ENCODE results near the gene C16orf90.

Gene C16orf90

GRCh38 chr16:3525951-3526350 lies 30.7 kb upstream of the C16orf90 start:
- Histone ChIP-seq H3K27me3 (ENCODE audit: insufficient read depth, low read depth) (no peaks in the 10 kb centered on the region), H3K4me3 (IDR thresholded peaks at IDR 0.05; ENCODE audit: insufficient read depth, low read depth, low read length) (no peak overlapping the region), H4K20me1 (ENCODE audit: insufficient read depth) (no peaks in the 10 kb centered on the region), H3K36me3 (ENCODE audit: insufficient read depth) (no peaks in the 10 kb centered on the region), H3K4me2 (no peak overlapping the region), H2AFZ (ENCODE audit: low read depth) (no peak overlapping the region), H3K9ac (no peak overlapping the region), H3K4me1 (ENCODE audit: low read depth, poor library complexity, severe bottlenecking) (peaks cover 3% of the 10 kb centered on the region), H3K27ac (no peak overlapping the region), H3K79me2 (ENCODE audit: insufficient read depth, low read depth) (no peaks in the 10 kb centered on the region)
- no peak for TF ChIP-seq CTCF (conservative IDR thresholded peaks at IDR 0.05; ENCODE audit: low read depth, low read length)

- H3K36me3 ChIP-seq (ENCODE audit: insufficient read depth): no peaks in the 10 kb centered on the region
- H3K9ac ChIP-seq: no peak overlapping the region
- H3K4me2 ChIP-seq: no peak overlapping the region
- no peak for TF ChIP-seq CTCF (conservative IDR thresholded peaks at IDR 0.05; ENCODE audit: low read depth, low read length)
- no peak overlapping the region for H3K4me3 ChIP-seq (IDR thresholded peaks at IDR 0.05; ENCODE audit: insufficient read depth, low read depth, low read length)
- H3K27ac ChIP-seq: no peak overlapping the region
- H3K4me1 ChIP-seq (ENCODE audit: low read depth, poor library complexity, severe bottlenecking): peaks cover 7% of the 10 kb centered on the region
- H2AFZ ChIP-seq (ENCODE audit: low read depth): no peak overlapping the region
- H3K27me3 ChIP-seq (ENCODE audit: insufficient read depth, low read depth): no peaks in the 10 kb centered on the region
- no peaks in the 10 kb centered on the region for H3K79me2 ChIP-seq (ENCODE audit: insufficient read depth, low read depth)
- H4K20me1 ChIP-seq (ENCODE audit: insufficient read depth): no peaks in the 10 kb centered on the region
Measured at GRCh38 chr16:3523281-3523680, 28.0 kb upstream of the C16orf90 start.

- Histone ChIP-seq H3K79me2 (ENCODE audit: insufficient read depth, low read depth) (no peaks in the 10 kb centered on the region), H3K4me2 (no peak overlapping the region), H4K20me1 (ENCODE audit: insufficient read depth) (no peaks in the 10 kb centered on the region), H3K36me3 (ENCODE audit: insufficient read depth) (no peaks in the 10 kb centered on the region), H3K4me3 (IDR thresholded peaks at IDR 0.05; ENCODE audit: insufficient read depth, low read depth, low read length) (no peak overlapping the region), H3K27me3 (ENCODE audit: insufficient read depth, low read depth) (no peaks in the 10 kb centered on the region), H3K27ac (no peak overlapping the region), H2AFZ (ENCODE audit: low read depth) (no peak overlapping the region), H3K9ac (no peak overlapping the region), H3K4me1 (ENCODE audit: low read depth, poor library complexity, severe bottlenecking) (peaks cover 17% of the 10 kb centered on the region)
- no peak for TF ChIP-seq CTCF (conservative IDR thresholded peaks at IDR 0.05; ENCODE audit: low read depth, low read length)
Measured at GRCh38 chr16:3520841-3521240, 25.6 kb upstream of the C16orf90 start.

GRCh38 chr16:3520413-3520812 lies 25.1 kb upstream of the C16orf90 start:
- Histone ChIP-seq H2AFZ (ENCODE audit: low read depth) (no peak overlapping the region), H3K36me3 (ENCODE audit: insufficient read depth) (no peaks in the 10 kb centered on the region), H3K4me2 (no peak overlapping the region), H3K27me3 (ENCODE audit: insufficient read depth, low read depth) (no peaks in the 10 kb centered on the region), H3K27ac (no peak overlapping the region), H3K79me2 (ENCODE audit: insufficient read depth, low read depth) (no peaks in the 10 kb centered on the region), H3K9ac (no peak overlapping the region), H3K4me1 (ENCODE audit: low read depth, poor library complexity, severe bottlenecking) (peaks cover 22% of the 10 kb centered on the region), H4K20me1 (ENCODE audit: insufficient read depth) (no peaks in the 10 kb centered on the region), H3K4me3 (IDR thresholded peaks at IDR 0.05; ENCODE audit: insufficient read depth, low read depth, low read length) (no peak overlapping the region)
- TF ChIP-seq CTCF (conservative IDR thresholded peaks at IDR 0.05; ENCODE audit: low read depth, low read length): no peak

All from KMS-11 (cell line).